LNCAP (cell line): Measurements from ENCODE around the gene GPR84.

Source experiments
- TF ChIP-seq, protein P1 (sequence below): fragments of 450-650 bp; IDR thresholded peaks from 2 replicates; pipeline ENCODE4 v1.5.1; 2017; ENCODE audit warnings: mild to moderate bottlenecking

GPR84 gene

DNA sequence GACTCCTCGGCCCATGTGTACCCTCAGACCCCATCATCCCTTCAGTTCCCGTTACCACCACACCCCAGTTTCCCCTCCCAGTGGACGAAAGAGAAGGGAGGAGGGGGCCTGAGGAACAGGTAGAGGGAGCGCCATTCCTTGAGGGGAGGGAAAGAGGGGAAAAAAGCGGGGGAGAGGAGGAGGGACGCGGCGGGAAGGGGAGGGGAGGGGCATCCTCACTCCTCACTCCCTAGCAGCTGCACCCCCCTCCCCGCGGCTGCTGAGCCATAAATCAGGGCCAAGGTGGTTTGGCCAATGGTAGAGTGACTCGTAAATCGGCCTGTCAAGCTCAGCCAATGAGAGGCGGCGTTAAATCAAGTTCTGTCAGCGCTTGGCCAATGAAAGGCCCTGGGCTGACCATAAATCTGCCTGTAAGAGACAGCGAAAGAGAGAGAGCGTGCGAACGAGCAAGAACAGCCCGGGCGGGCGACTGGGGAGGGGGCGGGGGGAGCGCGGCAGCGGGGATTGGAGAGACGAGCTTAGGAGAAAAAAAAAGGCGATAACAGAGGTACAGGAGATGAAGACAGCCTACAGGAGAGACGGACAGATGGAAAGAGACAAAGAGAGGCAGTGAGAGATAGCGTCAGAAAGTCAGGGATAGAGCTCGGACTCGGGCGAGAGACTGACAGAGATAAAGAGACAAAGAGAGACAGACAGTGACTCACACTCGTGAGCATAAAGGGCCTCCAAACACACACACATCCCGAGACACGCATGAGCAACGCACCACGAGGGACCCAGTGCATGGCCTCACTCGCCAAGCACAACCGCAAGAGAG, 5.1 kb downstream of the GPR84 start:
- TF ChIP-seq, protein P1, sequence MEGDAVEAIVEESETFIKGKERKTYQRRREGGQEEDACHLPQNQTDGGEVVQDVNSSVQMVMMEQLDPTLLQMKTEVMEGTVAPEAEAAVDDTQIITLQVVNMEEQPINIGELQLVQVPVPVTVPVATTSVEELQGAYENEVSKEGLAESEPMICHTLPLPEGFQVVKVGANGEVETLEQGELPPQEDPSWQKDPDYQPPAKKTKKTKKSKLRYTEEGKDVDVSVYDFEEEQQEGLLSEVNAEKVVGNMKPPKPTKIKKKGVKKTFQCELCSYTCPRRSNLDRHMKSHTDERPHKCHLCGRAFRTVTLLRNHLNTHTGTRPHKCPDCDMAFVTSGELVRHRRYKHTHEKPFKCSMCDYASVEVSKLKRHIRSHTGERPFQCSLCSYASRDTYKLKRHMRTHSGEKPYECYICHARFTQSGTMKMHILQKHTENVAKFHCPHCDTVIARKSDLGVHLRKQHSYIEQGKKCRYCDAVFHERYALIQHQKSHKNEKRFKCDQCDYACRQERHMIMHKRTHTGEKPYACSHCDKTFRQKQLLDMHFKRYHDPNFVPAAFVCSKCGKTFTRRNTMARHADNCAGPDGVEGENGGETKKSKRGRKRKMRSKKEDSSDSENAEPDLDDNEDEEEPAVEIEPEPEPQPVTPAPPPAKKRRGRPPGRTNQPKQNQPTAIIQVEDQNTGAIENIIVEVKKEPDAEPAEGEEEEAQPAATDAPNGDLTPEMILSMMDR: no peak

DNA sequence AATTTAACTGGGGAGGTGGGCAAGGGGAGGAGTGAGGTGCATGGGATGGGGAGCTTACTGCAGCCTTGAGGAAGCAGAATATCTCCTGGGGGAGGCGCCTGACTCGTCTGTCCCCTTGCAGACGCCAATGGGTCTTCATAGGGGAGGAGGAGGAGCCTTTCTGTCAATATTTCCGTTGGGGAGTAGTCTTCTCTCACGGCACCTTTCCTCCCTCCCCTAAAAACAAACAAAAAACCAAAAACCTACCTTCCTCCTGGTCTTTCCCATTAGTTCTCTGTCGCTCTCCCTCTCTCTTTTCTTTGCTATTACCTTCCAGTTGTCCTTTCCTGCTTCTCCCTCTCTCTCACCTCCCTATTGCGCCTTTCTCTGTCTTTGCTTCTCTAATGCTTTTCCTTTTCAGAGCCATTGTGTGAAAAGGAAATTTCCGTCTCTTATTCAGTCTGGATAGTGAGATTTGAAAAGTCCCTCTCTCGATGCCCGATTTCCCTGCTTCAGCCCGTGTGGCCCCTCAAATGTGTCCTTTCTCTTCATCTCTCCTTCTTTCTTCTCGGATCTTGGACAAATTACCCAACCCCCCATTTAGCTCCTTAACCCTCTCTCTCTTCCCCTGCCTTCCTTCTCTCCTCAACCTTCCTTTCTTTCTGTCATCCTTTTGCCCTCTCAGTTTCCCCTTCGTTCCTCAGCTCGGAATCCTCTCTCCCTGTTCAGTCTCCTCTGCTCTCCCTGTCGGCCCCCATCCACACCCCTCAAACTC, 5.9 kb downstream of the GPR84 start:
- TF ChIP-seq, protein P1: no peak

DNA sequence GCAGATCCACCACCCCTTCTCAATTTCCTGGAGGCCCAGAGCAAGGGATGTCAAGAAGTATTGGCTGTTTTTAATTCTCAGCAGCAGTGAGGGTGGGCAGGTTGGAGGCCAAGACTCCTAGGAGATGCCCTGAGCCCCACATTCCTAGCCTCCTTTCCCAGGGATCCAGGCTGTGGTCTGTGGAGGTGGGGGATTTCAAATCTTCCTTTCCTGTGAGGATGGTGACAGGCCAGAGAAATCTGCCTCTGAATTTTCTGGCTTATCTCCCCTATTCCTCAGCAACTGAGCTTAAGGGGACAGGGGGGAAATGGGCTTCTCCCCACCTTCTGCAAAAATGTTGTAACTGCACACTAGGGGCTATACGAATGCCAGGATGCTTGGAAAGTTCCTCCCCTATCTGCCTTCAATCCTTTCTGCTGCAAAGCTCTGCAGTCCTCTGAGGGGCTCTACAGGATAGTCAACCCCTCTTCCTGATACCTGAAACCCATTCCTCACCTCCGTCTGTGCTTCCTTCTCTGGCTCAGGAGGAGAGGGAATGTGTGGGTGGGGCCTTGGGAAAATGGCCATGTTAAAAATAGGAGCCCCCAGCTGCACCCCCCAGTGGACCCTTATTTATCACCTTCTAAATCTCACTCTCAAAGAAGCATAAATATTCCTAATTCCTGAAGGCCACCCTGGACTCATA, 6.6 kb downstream of the GPR84 start:
- TF ChIP-seq, protein P1: no peak

DNA sequence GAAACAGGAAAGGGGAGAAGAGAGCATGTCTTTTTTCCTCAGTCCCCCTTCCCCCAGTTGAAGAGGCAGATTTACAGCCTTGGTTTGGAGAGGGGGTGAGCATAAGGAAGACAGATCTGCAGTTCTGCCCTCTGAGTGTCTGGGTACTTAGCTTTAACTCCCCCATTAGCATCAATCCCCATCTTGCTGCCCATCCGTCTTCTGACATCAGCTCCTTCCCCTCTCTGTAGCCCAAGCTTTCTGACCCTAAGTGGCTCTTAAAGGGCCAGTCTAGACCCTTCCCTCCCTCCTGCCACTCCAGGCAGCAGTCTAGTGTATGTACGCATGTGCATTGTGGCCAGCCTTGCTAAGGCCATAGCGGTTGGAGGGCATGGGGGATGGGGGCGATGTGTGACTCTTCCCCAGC, 7.3 kb downstream of the GPR84 start:
- TF ChIP-seq, protein P1: no peak

DNA sequence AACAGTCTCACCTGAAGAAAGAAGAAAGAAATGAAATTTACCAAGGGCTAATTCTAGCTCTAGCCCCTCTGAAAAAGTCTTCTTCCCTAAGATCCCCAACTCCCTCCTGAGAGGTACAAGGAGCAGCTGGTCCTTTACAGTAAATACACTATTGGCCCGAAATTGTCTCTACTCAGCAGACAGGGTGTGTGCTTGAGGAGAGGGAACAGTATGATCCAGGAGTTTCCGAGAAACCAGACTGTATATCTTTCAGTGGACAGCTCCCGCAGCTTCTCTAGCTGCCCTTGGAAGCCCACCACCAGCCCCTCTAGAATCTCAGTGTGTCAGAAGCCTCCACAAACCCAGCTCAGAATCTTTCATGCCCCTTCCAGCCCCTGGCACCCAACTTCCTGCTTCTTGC, 8.1 kb downstream of the GPR84 start:
- TF ChIP-seq, protein P1: no peak

DNA sequence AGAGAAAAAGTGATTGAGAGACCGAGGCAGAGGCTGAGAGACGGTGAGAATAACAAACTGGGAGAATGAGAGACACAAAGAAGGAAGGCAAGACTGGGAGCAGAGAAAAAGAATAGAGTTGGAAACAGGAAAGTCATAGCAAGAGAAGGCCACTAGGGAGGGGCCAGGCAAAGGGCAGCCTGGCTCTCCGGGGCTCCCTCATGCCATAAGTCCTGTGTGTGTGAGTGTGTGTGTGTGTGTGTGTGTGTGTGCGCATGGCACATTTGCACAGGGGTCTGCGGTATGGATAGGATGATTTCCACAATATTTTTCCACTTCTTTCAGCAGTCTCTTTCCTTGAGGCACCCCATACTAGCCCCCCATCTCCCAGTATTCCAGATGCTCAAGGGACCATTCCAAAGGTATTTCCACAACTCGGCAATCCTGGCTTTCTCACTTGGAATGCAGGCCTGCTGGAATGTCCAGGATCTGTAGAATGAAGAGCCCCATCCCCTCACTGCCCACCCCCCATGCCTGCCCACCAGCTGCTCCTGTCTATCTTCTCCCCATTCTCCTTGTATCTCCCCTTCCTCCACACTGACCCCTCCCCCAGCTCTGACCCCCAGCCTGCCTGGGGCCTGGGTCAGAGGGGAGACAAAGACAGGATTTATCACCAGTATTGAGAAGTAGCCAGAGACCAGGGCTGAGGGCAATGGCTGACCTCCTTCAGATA, 9.0 kb downstream of the GPR84 start:
- TF ChIP-seq, protein P1: no peak
